Activated T-cell treated with anti-CD3 and anti-CD28 coated beads, Interleukin-2, amount 50 U/mL, for 24 hours (primary cell): ENCODE data around the gene B3GALT6.

Experiments
- DNase-seq: peaks from one replicate; pipeline ENCODE4 v3.0.0-alpha.2; 2020
- H3K27ac Mint-ChIP-seq: 2 replicates; pipeline ENCODE4 v1.8.0; 2020; ENCODE audit warnings: mild to moderate bottlenecking, mixed read lengths
- H3K27me3 Mint-ChIP-seq: 2 replicates; pipeline ENCODE4 v1.8.0; 2020; ENCODE audit warnings: mixed read lengths
- H3K36me3 Mint-ChIP-seq: 2 replicates; pipeline ENCODE4 v1.8.0; 2020; ENCODE audit warnings: low read depth, mixed read lengths
- H3K4me1 Mint-ChIP-seq: 2 replicates; pipeline ENCODE4 v1.8.0; 2020; ENCODE audit warnings: low read depth, mixed read lengths
- H3K4me3 Mint-ChIP-seq: 2 replicates; pipeline ENCODE4 v1.8.0; 2020; ENCODE audit warnings: mild to moderate bottlenecking, moderate library complexity, mixed read lengths
- H3K9me3 Mint-ChIP-seq: 2 replicates; pipeline ENCODE4 v1.8.0; 2020; ENCODE audit warnings: mixed read lengths

The B3GALT6 gene

DNA sequence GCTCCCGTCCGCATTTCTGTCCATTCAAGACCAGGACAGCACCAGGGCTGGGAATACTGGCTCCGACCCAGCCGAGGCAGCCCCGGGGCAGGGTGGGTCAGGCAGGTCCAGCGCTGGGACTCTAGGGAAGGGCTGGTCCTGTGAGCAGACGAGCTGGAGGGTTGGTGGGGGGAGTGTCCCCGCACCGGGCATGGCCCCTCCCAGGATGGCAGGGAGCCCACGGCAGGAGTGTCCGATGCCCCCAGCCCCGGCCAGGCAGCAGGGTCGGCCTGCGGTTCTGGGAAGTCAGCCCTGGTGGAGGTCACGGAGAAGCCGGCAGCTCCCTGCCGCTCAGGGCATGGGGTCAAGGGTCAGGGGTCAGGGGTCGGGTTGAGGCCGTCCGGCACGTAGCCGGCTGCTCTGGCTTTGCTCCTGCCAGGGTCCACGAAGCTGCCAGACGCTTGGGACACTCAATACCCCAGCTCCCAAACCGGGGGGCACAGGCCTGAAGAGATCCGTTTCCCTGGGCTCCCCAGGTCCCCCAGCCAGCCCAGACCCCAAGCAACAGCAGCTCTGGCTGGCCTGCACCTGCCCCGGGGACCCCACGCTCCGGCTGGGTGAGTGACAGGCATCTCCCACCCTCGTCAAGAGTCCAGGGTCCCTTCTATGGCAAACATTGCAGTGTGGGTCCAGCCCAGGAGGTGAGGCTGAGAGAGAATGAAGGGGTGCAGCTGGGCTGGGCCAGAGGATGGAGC, 7.7 kb downstream of the B3GALT6 start:
- Mint-ChIP-seq H3K27me3 (no peaks in the 10 kb centered on the region), H3K4me3 (no peak overlapping the region), H3K4me1 (peaks cover 2% of the 10 kb centered on the region), H3K9me3 (no peaks in the 10 kb centered on the region), H3K27ac (no peak overlapping the region), H3K36me3 (peaks cover 5% of the 10 kb centered on the region)
- DNase-seq: no peak

DNA sequence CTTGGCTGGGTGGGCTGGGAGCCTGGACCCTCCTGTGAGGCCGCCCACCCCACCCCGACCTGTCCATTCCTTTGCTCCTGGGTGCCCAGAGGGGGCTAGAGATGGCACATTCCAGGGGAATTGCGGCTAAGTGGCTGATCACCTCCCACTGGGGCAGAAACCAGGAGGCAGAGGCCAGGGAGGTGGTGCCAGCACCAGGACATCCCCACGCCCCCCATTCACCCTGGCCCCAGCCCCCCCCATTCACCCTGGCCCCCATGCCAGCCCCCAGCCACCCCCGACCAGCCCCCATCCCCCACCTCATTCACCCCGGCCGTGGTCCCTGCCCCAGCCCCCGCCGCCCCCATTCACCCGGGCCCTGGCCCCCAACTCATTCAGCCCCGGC, 8.3 kb downstream of the B3GALT6 start:
- H3K36me3 Mint-ChIP-seq: no peaks in the 10 kb centered on the region
- H3K4me1 Mint-ChIP-seq: peaks cover 2% of the 10 kb centered on the region
- H3K9me3 Mint-ChIP-seq: no peaks in the 10 kb centered on the region
- no peak overlapping the region for H3K27ac Mint-ChIP-seq
- no peaks in the 10 kb centered on the region for H3K27me3 Mint-ChIP-seq
- DNase-seq: no peak
- no peak overlapping the region for H3K4me3 Mint-ChIP-seq

DNA sequence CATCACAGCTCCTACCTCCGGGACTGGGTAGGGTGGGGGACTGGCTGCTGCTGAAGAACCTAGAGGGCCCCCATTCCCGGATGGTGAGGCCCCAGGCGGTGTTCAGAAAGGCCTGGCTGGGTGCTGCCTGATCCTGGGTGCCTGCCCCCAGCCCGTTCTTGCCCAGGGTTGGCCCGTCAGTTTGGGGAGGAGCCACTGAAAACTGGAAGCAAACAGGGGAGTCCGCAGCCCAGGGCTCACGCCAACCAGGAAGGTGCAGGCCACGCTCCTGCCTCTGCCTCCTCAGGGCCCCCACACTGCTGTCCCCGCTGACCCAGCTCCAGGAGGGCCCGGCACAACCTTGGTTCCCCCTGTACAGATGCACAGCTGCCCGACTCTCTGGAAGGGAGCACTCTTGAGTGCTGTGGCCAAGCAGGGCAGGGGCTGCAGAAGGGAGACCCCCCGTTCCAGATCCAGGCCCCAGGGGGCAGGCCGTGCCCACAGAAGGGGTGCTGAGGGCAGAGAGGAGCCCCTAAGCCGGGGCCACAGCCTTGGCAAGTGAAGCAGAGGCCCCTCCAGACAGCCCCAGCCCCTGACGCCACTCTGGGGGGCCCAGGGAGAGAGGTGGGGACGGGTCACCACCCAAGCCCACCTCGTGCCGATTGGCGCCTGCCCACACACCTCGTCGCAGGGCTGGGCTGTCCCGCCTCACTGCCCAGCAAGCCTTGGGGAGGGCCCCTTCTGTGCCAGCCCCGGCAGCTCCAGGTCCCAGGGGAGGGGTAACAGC, 9.0 kb downstream of the B3GALT6 start:
- Mint-ChIP-seq H3K4me3 (no peak overlapping the region), H3K36me3 (no peaks in the 10 kb centered on the region), H3K4me1 (peaks cover 2% of the 10 kb centered on the region), H3K9me3 (no peaks in the 10 kb centered on the region), H3K27ac (no peak overlapping the region), H3K27me3 (peaks cover 3% of the 10 kb centered on the region)
- DNase-seq: no peak

DNA sequence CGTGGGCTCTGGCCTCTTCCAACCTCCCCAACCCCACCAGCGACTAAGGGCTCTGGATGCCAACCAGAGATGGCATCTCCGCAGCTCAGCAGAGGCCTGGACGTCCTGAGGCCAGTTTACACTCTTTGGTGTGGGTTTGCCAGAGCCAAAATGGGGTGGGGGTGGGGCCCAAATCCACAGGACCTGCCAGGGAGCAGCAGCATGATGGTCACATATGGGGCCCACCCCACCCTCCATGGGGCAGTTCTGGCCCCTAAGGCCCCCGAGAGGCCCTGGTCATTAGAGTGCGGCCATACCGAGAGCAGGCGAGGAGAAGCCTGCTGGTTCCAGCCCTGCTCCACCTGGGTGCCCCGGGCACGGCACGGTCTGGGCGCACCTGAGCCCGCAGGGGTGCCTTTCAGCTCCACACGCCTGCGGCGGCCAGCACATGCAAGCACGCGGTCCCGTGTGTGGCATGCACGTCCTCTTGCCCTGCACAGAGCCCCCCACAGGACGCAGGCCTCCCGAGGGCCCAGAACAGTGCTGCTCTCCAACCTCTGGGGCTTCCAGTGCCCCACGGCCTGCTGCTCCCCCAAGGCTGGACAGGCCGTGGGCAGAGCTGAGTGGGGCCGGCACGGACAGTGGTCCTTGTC, 9.7 kb downstream of the B3GALT6 start:
- H3K27ac Mint-ChIP-seq: no peak overlapping the region

DNA sequence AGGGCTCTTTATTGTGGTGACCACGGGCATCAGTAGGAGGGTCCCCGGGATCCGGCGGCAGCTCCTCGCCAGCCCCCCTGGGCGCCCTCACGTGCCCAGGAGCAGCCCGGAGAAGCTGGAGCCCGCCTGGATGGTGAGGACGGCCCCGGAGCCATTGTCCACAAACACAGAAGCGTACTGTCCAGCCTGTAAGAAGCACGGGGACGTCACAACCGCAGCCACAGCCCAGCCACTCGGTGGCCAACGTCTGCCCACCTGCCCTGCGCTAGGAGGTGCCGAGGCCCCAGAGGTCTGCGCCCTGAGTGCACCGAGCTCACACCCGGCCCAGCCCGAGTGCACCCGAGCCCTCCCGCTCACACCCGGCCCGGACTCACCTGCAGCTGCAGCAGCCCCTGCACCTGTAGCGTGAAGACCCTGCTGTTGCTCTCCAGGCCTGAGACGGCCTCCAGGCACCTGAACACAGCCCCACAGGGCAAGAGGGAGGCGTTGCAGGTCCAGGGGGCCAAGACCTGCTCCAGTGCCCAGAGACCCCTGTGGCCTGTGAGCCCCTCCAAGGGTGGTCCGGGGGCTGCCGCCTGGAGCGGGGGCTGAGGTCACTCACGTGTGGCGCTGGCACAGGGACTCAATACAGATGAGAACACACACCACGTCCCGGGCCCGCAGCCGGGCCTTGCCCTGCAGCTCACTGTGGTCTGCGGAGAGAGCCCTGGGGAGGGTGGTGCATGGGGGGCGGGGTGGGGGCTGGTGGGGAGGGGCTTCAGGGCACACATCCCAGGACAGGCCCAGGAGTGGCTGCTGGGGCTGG, 10.6 kb downstream of the B3GALT6 start:
- Mint-ChIP-seq H3K4me1 (no peaks in the 10 kb centered on the region), H3K27ac (no peak overlapping the region), H3K27me3 (peaks cover 3% of the 10 kb centered on the region), H3K4me3 (no peak overlapping the region), H3K9me3 (no peaks in the 10 kb centered on the region), H3K36me3 (no peaks in the 10 kb centered on the region)
- DNase-seq: no peak

More for the DNA sequence above, 9.7 kb downstream of the B3GALT6 start:
- peaks cover 2% of the 10 kb centered on the region for H3K4me1 Mint-ChIP-seq
- peaks cover 3% of the 10 kb centered on the region for H3K27me3 Mint-ChIP-seq
- no peak for DNase-seq
- H3K36me3 Mint-ChIP-seq: no peaks in the 10 kb centered on the region
- no peak overlapping the region for H3K4me3 Mint-ChIP-seq
- H3K9me3 Mint-ChIP-seq: no peaks in the 10 kb centered on the region

DNA sequence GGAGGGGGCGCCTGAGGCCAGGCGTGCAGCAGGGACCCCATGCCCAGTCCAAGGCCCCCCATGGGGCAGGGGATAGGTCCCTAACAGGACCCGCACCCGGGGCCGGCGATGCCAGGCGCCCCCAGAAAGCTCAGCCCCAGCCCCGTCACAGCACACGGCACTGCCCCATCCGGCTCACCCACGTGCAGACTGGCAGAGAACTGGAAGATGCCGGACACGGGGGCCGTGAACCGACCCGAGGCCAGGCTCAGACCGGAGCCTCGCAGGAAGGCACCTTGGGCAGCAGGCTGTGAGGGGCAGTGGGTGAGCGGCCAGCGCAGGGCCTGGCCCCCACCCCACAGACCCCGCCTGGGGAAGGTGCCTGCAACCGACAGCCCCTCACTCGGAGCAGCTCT, 11.2 kb downstream of the B3GALT6 start:
- H3K4me1 Mint-ChIP-seq: no peaks in the 10 kb centered on the region
- H3K4me3 Mint-ChIP-seq: no peak overlapping the region
- H3K36me3 Mint-ChIP-seq: no peaks in the 10 kb centered on the region
- no peak overlapping the region for H3K27ac Mint-ChIP-seq
- peaks cover 3% of the 10 kb centered on the region for H3K27me3 Mint-ChIP-seq
- DNase-seq: no peak
- H3K9me3 Mint-ChIP-seq: no peaks in the 10 kb centered on the region

DNA sequence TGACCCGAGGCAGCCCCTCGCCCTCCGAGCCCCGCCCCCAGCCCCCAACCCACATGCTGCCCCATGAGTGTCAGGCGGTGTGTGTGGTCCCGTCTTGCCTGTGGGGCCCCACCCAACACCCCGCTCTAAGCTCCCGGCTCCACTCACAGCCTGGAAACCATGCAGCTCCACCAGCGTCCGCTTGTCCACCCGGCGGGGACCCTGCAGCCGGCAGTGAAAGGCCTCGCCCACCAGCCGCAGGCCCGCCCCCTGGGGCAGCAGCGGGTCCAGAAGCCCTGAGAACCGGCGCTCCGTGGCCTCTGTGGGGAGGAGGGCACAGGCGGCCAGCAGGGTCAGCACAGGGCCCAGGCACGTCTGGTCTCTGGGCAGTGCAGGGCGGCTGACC, 11.8 kb downstream of the B3GALT6 start:
- peaks cover 3% of the 10 kb centered on the region for H3K27me3 Mint-ChIP-seq
- H3K4me3 Mint-ChIP-seq: no peak overlapping the region
- no peaks in the 10 kb centered on the region for H3K9me3 Mint-ChIP-seq
- H3K36me3 Mint-ChIP-seq: no peaks in the 10 kb centered on the region
- no peaks in the 10 kb centered on the region for H3K4me1 Mint-ChIP-seq
- H3K27ac Mint-ChIP-seq: no peak overlapping the region
- no peak for DNase-seq

DNA sequence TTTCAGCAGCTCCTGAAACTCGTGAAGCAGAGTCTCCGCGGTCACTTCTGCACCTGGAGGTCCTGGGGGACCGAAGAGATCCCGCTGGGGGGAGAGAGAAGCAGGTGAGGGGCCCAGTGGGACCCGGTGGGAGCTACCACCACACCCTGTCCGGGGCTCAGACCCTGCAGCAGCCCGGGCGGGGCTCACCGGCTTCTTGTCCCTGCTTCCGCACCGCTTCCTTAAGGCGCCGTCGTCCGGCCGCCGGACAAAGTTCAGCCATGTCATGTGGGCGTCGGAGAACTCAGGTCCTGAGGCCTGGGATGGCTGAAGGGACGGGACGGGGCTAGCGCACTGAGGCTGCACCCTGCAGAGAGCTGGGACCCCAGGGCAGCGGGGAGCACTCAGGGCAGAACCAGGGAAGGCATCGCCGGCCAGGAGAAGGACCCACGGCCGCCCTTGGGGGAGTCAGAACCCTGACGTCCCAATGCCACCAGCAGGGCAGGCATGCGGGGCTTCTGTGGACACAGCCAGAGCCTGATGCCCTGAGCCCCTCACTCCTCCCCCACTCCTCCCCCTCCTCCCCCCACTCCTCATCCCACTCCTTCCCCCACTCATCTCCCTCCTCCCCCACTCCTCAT, 12.3 kb downstream of the B3GALT6 start:
- Mint-ChIP-seq H3K27me3 (peaks cover 3% of the 10 kb centered on the region), H3K4me1 (no peaks in the 10 kb centered on the region), H3K9me3 (no peaks in the 10 kb centered on the region), H3K36me3 (no peaks in the 10 kb centered on the region), H3K4me3 (no peak overlapping the region), H3K27ac (no peak overlapping the region)
- no peak for DNase-seq

DNA sequence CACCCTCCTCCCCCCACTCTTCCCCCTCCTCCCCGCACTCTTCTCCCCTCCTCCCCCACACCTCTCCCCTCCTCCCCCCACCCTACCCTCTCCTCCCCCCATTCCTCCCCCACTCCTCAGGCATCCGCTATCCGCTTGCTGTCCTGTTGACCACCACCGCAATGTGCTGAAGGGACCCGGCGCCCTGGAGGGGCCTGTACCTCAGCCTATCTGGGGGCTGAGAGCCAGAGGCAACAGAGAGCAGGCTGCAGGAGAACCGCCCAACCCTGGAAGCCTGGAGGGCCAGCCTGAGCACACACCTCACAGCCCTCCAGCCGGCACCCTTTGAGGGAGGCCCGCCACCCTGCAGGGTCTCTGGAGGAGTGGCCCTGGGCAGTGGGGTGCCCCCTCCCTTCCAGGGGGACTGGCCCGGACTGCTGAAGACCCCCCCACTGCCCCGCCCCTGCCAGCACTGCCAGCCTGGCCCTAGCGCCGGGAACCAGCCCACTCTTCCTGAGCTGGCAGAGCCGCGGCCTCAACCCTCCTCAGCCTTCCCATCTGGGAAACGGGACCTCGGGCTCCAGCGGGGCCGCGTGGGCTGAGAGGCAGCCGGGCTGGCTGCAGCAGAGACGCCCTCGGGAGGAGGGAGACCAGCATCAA, 13.3 kb downstream of the B3GALT6 start:
- no peak overlapping the region for H3K27ac Mint-ChIP-seq
- no peak for DNase-seq
- H3K36me3 Mint-ChIP-seq: peaks cover 2% of the 10 kb centered on the region
- peaks cover 3% of the 10 kb centered on the region for H3K27me3 Mint-ChIP-seq
- no peaks in the 10 kb centered on the region for H3K9me3 Mint-ChIP-seq
- no peak overlapping the region for H3K4me3 Mint-ChIP-seq
- peaks cover 8% of the 10 kb centered on the region for H3K4me1 Mint-ChIP-seq

DNA sequence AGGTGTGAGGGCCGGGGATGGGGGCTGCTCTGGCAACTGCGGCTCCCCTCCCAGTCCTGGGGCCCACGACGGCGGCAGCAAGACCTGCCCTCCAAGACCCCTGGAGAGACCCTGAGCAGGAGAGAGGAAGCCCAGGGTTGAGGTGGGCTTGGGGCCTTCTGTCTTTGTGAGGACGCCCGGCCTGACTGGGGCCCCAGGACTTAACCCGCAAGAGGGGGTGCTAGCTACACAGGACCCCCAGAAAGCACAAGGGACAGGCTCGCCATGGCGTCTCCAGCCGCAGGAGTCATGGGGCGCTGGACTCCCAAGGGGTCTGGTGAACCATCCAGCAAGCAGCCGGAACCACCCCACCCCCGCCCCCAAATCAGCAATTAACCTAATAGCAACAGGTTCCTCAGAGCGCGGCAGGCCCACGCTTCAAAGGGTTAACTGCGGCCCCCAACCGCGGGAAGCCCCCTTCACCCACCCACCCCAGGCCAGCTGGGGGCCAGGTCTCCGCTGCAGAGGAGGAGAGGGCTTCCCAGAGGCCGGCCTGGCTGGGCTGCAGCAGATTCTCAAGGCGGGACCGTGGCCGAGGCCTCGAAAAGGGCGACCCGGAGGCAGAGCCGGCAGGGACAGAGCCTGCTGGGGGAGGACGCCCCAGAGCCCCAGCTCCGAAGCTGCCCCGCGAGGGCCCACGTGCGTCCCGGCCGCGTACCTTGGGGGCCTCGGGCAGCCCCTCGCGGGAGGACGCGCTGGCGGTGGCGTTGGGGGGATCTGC, 14.0 kb downstream of the B3GALT6 start:
- Mint-ChIP-seq H3K4me3 (no peak overlapping the region), H3K4me1 (peaks cover 14% of the 10 kb centered on the region), H3K27me3 (peaks cover 3% of the 10 kb centered on the region), H3K36me3 (peaks cover 4% of the 10 kb centered on the region), H3K9me3 (no peaks in the 10 kb centered on the region), H3K27ac (no peak overlapping the region)
- DNase-seq: no peak

DNA sequence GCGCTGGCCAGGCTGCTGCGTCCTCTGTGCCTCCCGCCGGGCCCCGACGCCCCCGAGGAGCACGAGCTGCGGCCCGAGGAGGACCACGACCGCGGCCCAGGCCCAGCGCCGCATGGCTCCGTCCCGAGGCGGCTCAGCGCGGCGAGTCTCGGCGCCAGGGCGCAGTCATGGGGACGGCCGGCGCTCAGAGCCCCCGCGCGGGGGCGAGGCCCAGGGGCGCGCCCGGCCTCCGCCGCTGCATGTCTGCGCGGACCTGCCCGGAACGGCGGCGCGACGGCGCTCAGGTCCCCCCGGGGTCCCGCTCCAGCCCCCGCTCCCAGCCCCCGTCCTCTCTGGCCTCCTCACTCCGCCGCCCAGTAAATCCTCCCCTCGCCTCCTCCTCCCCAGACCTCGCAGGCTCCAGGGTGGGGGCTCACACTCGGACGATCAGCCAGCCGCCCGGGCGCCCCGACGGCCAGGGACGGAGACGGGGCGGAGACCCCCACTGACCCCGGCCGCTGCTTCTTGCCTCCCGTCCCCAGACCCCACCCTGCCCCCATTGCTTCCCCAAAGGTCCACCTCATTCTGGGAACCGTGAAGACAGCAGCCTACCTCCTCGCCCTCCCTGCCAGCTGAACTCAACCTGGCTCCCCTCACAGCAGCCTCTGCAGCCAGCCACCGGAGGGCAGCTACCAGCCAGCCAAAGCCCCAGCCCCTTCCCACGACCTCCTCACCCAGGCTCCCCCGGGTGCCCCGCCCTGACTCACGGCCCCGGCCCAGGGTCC, 14.7 kb downstream of the B3GALT6 start, which contains the start of gene C1QTNF12:
Gene C1QTNF12 (minus strand): TSS at position 146 of the 764 bp plus-strand sequence. CDS start 32 bp downstream, at position 114.
- peaks cover 17% of the 10 kb centered on the region for H3K4me1 Mint-ChIP-seq
- no peak within 1 kb of the TSS for H3K27ac Mint-ChIP-seq
- peaks cover 3% of the 10 kb centered on the region for H3K27me3 Mint-ChIP-seq
- H3K9me3 Mint-ChIP-seq: no peaks in the 10 kb centered on the region
- H3K4me3 Mint-ChIP-seq: no peak within 1 kb of the TSS
- H3K36me3 Mint-ChIP-seq: peaks cover 8% of the 10 kb centered on the region
- DNase-seq: no peak

DNA sequence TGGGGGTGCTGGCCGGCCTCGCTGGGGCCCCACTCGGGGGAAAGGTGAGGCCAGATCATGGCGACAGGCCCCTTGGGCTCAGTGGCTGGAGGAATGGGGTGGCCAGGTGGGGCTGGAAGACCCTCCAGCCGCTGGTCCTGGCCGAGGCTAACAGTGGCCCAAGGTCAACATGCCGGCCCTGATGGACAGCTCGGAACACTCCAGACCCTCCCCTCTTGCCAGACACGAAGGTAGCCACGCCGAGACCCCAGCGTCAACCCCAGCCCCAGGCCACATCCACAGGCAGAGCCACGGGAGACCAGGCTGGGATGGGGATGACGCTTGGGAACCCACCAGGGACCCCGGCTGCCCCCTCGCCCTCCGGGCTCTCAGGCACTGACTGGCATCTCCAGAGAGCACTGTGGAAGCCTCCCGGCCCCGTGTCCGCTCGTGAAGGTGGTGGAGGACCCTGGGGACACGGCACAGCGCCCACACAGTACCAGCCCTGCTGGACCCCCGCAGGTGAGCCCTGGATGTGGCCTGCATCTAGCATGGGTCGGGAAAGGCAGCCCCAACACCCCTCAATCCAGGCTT, 15.4 kb downstream of the B3GALT6 start:
- peaks cover 17% of the 10 kb centered on the region for H3K4me1 Mint-ChIP-seq
- no peak overlapping the region for H3K27ac Mint-ChIP-seq
- H3K36me3 Mint-ChIP-seq: peaks cover 14% of the 10 kb centered on the region
- no peak overlapping the region for H3K4me3 Mint-ChIP-seq
- peaks cover 3% of the 10 kb centered on the region for H3K27me3 Mint-ChIP-seq
- no peak for DNase-seq
- H3K9me3 Mint-ChIP-seq: no peaks in the 10 kb centered on the region
